GM21447 (cell line): ENCODE results near the gene SYNJ1.

Experiments used
- ATAC-seq: cut with Tn5 transposase; IDR thresholded peaks from one replicate; pipeline ENCODE4 v1.9.1; 2021; ENCODE audit not compliant: unreplicated experiment

The SYNJ1 gene

GRCh38 chr21:32585970-32586369 is 141.8 kb downstream of the SYNJ1 start:
- ATAC-seq = no peak

- ATAC-seq = no peak
Measured at GRCh38 chr21:32585042-32585710, 142.6 kb downstream of the SYNJ1 start, which contains the start of gene TCP10L. TCP10L (minus strand) TSS chr21:32585523; CDS start chr21:32584304, 1,219 bp downstream.

- no peak for ATAC-seq
Measured at GRCh38 chr21:32584472-32584871, 143.3 kb downstream of the SYNJ1 start.

GRCh38 chr21:32581732-32582131 is 146.1 kb downstream of the SYNJ1 start:
- no peak for ATAC-seq

- no peak for ATAC-seq
Measured at GRCh38 chr21:32580949-32581348, 146.9 kb downstream of the SYNJ1 start.
